GM12864 (cell line): Measurements from ENCODE around the gene WDR20.
"Not testable (repeated sequence)": the region's sequence is repeated elsewhere in the genome, so short reads cannot be mapped to it uniquely, and the experiment has no call there.

ENCODE experiments used
- DNase-seq: peaks from one replicate; pipeline ENCODE4 v3.0.0-alpha.2; 2011; ENCODE audit warnings: low read depth
- H3K4me3 ChIP-seq: 2 replicates; pipeline ENCODE4 v1.5.1; 2011; ENCODE audit warnings: mild to moderate bottlenecking, low read depth, low read length, control low read depth
- CTCF ChIP-seq: IDR thresholded peaks from 2 replicates; pipeline ENCODE4 v1.5.1; 2011; ENCODE audit warnings: low read depth, mild to moderate bottlenecking, moderate library complexity, low read length, control low read depth, inconsistent platforms; ENCODE audit errors: missing control alignments

WDR20 gene

GRCh38 chr14:102236026-102236425 is 96.3 kb downstream of the WDR20 start:
- no peak overlapping the region for H3K4me3 ChIP-seq
- no peak for TF ChIP-seq CTCF
- no peak for DNase-seq

- TF ChIP-seq CTCF: no peak
Measured at GRCh38 chr14:102238131-102238530, 98.4 kb downstream of the WDR20 start.

GRCh38 chr14:102238766-102239165 is 99.1 kb downstream of the WDR20 start:
- H3K4me3 ChIP-seq: no peak overlapping the region
- no peak for TF ChIP-seq CTCF
- no peak for DNase-seq

More at GRCh38 chr14:102238131-102238530, 98.4 kb downstream of the WDR20 start:
- no peak for DNase-seq
- H3K4me3 ChIP-seq: no peak overlapping the region

- DNase-seq: no peak
- H3K4me3 ChIP-seq: no peak overlapping the region
- TF ChIP-seq CTCF: no peak
Measured at GRCh38 chr14:102239231-102239630, 99.5 kb downstream of the WDR20 start.

- H3K4me3 ChIP-seq, DNase-seq: not testable (repeated sequence)
Measured at GRCh38 chr14:102240481-102240880, 100.8 kb downstream of the WDR20 start.

- H3K4me3 ChIP-seq: no peak overlapping the region
- no peak for DNase-seq
- TF ChIP-seq CTCF: no peak
Measured at GRCh38 chr14:102241147-102241546, 101.5 kb downstream of the WDR20 start.

- not testable (repeated sequence) for DNase-seq, H3K4me3 ChIP-seq
Measured at GRCh38 chr14:102243795-102244194, 104.1 kb downstream of the WDR20 start.

GRCh38 chr14:102246071-102246470 is 106.4 kb downstream of the WDR20 start:
- TF ChIP-seq CTCF: no peak
- DNase-seq: no peak
- H3K4me3 ChIP-seq: no peak overlapping the region
